SIG-M5 (cell line): ENCODE data around the gene BLOC1S2.
"Not testable (repeated sequence)": the region's sequence is repeated elsewhere in the genome, so short reads cannot be mapped to it uniquely, and the experiment has no call there.

Source experiments
- DNase-seq: peaks from one replicate; lab custom pipeline; 2025; lab: John Stamatoyannopoulos, UW

Gene BLOC1S2

DNA sequence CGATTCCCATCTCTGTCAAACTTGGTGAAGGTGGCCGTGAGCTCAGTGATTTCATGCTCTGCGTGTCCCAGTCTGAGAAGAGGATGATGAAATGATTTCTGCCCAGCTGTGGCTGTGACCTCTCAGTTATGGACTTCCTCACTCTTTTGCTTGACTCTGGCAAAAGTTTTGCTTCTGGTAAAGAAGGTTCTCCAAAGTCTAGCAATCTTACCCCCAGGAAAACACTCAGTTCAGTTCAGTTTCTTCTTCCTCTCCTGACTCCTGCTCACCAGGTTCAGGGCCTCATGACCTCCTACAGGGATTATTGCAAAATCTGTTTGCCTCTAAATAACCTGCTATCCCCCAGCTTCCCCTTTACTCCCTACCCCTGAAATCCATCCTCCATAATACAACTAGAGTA is 4.9 kb upstream of the BLOC1S2 start:
- peak; percentile 11 for DNase-seq

DNA sequence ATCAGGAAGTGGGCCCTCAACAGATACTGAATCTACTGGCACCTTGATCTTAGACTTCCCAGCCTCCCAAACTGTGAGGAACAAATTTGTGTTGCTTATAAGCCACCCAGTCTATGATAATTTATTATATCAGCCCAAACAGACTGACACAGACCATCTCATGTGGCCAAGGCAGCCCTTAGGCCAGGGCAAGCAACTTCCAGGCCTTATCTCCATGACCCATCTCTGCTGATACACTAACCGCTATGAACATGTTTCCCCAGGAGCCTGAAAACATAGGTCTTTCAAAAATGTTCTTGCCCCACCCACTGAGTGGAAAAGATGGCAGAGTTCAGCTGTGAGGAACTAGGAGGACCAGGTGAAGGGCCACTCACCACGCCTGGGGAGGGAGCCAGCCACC is 3.2 kb upstream of the BLOC1S2 start:
- DNase-seq = no peak

DNA sequence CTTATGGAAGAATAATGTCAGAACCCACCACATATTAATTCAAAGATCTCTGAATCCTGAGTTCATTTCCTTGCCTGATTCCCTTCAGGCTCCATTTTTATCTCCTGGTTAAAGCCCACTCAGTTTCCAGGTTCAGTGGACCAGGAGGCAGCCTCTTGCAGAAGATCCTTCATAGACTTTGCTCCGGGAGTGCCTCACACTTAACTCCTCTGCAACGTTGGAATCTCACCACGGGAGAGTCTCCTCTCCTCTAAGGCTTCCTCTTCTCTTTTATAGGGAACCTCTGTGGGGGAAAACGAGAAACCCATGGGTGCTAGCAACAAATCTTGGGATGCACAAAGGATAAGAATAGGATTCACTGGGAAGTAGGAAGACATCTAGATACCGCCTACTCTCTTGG is 1.7 kb upstream of the BLOC1S2 start:
- DNase-seq = no peak

DNA sequence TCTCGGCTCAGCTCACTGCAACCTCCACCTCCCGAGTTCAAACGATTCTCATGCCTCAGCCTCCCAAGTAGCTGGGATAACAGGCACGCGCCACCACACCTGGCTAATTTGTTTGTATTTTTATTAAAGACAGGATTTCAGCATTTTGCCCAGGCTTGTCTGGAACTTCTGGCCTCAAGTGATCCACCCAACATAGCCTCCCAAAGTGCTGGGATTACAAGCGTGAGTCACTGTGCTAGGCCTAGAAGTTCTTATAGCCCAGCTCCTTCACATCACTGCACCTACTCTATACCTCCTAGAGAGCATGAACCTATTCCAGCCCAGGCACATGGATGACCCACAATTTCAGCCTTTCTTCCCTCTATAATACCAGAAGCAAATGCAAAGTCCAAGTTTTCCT is 1.3 kb upstream of the BLOC1S2 start:
- DNase-seq = no peak

DNA sequence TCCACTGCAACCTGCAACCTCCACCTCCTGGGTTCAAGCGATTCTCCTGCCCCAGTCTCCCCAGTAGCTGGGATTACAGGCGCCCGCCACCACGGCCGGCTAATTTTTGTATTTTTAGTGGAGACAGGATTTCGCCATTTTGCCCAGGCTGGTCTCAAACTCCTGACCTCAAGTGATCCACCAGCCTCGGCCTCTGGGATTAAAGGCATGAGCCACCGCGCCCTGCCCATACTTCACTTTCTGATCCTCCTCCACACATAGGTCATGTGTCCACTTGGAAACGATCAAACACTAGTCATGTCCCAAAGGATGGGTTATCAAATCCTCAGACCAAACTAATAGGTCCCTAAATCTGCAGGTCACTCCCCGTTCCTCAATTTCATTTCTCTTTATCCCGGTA is 1.2 kb downstream of the BLOC1S2 start:
- DNase-seq = not testable (repeated sequence)

DNA sequence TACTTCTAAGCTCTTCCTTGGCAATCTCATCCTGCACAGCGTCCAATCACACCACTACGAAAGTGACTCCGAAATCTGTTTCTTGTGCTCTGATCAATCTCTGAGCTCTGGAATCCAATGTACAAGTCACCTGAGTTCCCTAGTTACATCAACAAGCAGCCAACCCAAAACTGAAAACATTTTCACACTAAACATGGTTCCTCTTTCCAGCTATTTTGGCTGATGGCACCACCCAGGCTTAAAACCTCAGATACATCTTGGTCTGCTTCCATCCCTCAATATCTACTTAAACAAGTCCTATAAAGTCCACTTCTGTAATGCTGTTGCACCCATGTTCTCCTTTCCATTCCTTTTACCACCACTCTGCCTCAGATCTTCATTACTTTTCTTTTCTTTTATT is 3.6 kb downstream of the BLOC1S2 start:
- no peak for DNase-seq

DNA sequence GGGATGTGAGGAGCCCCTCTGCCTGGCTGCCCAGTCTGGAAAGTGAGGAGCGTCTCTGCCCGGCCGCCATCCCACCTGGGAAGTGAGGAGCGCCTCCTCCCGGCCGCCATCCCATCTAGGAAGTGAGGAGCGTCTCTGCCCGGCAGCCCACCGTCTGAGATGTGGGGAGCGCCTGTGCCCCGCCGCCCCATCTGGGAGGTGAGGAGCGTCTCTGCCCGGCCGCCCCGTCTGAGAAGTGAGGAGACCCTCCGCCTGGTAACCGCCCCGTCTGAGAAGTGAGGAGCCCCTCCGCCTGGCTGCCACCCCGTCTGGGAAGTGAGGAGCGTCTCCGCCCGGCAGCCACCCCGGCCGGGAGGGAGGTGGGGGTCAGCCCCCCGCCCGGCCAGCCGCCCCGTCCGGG is 9.5 kb downstream of the BLOC1S2 start:
- not testable (repeated sequence) for DNase-seq

DNA sequence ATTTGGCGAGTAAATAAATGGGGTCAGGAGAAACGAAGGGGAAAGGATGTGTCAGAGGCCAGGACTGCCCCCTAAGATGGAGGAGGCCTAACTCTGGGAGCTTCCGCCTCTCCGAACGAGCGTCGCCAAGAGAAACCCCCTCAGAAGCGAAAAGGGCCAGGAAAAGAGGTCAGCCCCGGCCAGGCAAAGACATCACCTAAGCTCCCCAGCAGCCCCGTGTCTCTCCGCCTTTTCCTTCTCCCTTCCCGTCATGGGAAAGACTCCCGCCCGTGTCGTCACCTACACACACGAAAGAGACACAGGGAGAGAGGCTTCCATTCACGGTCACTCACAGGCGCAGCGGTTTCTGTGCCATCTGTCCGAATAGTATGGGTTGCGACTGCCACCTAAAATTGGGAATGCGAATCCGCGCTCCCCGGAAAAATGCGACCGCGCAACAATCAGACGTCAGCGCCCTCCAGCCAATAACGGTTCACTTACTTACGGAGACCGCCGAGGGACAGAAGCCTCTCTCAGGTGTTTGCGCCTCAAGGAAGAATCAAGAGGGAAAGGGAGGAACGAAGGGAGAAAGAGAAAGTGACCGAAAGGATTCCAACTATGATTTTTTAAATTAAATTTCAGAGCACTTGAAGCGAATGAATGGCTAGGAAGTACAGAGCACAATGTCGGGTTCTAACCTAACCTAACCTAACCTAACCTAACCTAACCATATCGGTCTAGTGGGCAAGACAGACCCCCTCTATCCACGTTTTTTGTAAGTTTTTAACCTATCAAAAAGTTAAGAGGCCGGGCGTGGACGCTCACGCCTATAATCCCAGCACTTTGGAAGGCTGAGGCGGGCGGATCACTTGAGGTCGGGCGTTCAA is 19.0 kb downstream of the BLOC1S2 start, which contains the start of gene CWF19L1:
Gene CWF19L1, minus strand, starts transcription at position 400 of the 866 bp plus-strand sequence. Its CDS starts 45 bp downstream, at position 355.
- no peak for DNase-seq

DNA sequence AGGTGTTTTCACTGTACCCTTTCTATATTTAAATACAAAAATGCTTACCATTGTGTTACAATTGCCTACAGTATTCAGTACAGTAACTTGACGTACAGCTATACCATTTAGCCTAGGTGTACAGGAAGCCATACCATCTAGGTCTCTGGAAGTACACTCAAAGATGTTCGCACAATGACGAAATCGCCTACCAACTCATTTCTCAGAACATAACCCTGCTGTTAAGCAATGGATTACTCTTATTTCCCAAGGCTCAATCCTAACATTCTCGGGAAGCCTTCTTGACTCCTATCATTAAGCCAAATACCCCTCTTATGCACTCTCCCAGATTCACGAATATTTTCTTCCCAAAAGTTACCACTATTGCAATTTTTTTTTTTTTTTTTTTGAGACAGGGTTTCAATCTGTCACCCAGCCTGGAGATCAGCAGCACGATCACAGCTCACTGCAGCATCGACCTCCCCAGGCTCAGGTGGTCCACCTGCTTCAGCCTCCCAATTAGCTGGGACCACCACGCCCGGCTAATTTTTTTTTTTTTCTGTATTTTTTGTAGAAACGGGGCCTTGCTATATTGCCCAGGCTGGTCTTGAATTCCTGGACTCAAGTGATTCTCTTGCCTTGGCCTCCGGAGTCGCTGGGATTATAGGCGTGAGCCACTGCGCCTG is 20.5 kb downstream of the BLOC1S2 start:
- no peak for DNase-seq

DNA sequence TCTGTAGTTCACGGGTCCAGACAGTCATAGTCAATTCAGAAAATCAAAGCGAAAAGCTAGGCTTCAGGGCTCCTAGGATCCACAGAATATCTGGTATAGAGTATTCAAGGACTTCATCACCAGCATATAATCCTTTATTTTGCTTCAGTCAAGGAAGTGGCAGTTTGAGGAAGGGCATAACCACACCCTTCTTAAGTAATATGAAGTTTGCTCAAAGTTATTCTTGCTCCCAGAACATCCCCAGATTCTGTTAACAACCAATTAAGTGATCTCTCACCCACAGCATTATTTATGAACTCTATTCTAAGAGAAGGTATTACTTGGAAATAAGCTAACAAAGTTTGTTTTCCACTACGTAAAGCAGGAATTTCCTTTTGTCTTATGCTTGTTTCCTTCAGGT is 32.3 kb downstream of the BLOC1S2 start:
- DNase-seq = no peak

DNA sequence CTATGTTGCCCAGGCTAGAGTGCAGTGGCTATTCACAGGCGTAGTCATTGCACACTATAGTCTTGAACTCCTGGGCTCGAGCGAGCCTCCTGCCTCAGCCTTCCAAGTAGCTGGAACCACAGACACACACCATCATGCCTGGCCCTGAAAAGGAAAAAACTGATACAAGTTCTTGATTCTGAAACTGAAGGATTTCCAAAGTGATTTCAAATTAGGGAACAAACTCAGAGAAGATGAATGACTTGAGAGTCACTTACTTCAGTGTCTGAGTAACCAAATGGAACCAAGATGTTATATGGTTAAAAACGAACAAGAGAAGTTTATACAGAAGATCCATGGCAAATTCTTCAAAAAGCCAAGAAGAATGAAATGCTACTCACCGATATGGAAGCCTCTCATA is 33.4 kb downstream of the BLOC1S2 start:
- no peak for DNase-seq

DNA sequence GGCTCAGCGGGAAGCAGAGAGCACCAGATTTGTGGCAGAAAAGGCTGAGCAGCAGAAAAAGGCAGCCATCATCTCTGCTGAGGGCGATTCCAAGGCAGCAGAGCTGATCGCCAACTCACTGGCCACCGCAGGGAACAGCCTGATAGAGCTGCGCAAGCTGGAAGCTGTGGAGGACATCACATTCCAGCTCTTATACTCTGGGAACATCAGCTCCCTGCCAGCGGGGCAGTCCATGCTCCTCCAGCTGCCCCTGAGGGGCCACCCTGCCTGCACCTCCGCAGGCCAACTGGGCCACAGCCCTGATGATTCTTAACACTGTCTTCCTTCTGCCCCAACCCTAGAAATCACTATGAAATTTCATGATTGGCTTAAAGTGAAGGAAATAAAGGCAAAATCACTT is 37.7 kb downstream of the BLOC1S2 start:
- no peak for DNase-seq

DNA sequence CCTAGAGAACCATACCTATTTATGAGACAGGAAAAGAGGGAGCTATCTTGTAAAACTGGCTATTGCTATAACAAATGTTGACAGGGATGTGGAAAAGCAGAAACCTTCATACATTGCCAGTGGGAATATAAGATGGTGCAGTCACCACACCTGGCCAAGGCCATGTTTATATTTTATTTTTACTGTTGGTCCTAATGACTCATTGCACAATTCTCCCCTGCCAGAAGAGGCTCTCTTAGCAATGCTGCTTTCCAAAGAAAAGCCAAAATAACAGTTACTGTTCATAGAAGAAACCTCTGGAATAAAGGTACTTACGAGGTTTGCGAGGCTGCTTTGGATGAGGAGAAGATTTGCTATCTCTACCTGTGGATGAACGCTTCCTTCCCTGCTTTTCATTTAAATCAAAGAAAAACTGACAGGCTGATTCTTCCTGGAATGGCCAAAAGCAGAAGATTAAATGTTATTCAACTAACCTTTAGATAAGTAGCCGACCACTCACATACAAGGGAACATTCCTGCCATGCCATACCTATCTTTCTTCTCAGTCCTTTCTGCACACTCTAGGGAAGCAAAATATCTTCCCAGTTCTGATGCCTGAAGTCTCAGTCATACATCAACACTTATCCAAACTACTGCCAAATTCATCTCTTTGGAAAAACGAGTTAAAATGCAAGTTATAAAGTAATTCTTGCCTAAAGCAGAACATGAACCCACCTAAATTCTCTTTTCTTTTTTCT is 40.8 kb downstream of the BLOC1S2 start:
- no peak for DNase-seq

DNA sequence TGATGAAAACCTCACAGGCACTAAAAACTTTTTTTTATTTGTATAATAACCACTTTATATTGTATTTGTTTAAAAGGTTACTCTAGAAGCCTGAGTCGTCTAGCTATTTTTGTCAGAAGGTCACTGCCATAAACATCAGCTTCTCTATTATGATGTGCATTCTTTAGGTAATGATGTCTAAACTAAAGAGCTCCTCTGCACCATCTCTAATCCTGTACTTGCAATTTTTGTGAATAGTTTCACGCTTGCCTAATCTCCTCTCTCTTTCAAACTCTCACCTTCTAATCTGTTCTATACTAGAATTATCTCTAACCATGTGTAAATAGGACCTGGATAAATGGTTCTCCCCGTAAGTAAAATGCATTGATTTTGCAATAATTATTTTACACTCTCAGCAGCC is 46.6 kb downstream of the BLOC1S2 start:
- no peak for DNase-seq

DNA sequence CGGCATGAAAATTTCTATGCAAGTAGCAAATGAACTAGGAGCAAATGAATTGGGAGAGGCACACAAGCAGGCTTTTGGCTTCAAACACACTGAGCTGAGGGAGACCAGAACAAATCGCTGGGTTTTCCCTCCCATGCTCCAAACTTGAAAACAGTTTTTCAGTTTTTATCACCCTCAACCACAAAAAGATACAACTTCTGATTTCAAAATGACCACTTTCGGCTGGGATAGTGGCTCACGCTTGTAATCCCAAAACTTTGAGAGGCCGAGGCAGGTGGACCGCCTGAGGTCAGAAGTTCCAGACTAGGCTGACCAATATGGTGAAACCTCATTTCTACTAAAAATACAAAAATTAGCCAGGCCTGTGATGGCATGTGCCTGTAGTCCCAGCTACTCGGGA is 48.1 kb downstream of the BLOC1S2 start:
- no peak for DNase-seq

DNA sequence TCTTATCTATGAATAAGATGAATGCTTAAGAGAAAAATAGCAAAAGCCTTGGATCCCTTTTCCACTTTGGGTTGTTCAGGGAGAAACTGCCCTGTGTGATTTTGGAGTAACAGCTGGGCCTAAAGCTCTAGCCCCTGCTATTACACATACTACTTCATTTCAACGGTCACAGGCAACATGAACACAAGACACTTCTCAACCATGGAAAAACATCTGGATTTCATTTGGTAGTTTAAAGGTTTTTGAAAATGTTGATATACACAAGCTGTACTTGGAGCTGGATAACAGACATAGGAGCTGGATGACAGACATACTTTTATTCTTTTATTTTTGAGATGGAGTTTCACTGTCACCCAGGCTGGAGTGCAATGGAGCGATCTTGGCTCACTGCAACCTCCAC is 54.4 kb downstream of the BLOC1S2 start:
- no peak for DNase-seq

DNA sequence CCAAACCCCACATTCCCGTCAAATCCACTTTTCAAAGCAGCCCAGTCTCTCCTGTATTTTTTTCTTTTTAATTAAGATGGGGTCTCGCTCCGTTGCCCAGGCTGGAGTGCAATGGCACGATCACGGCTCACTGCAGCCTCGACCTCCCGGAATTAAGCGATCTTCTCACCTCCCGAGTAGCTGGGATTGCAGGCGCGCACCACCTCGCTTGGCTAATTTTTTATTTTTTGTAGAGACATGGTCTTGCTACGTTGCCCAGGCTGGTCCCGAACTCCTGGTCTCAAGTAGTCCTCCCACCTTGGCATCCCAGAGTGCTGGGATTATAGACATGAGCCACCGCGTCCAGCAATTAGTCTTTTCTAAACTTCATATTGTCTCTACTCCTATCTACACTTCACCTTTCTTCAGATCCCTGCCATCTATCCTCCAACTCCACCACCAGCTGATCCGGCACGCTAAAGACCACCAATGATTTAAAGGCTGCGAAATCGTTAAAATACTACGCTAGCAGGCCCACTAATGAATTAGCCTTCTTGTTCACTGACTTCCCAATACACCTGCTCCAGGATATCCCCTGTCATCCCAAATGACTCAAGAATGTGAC is 56.6 kb downstream of the BLOC1S2 start:
- no peak for DNase-seq

DNA sequence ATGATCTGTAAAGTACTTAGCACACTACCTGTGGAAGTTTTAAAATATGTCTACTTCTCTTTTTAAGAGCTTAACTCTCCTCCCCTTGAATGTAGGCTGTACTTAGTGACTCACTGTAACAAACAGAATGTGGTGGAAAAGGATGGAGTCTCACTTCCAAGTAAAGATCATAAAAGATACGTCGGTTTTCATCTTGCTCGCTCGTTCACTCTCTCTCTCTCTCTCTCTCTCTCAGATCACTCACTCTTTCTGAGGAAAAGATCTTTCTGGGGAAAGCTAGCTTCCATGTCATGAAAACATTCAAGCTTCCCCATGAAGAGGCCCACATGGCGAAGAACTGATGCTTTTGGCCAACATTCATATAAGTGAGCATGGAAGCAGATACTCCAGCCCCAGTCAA is 62.6 kb downstream of the BLOC1S2 start:
- DNase-seq = no peak
